Gastroesophageal sphincter (tissue), 3 donors: ENCODE data around the gene LACRT.

ENCODE experiments used
- CTCF ChIP-seq, 4 experiments: fragments of 200-600 bp in 2 of 4; fragments of 450-650 bp in 2 of 4; sonication (generic) in 1 of 4; IDR thresholded peaks; one replicate each; pipeline ENCODE4 v1.5.1; 2017 to 2019; ENCODE audit warnings: antibody characterized with exemption in 4 of 4, mild to moderate bottlenecking in 2 of 4, moderate library complexity in 2 of 4
- EP300 ChIP-seq: sonication (generic); formaldehyde crosslinking; IDR thresholded peaks from one replicate; pipeline ENCODE4 v1.6.1; 2017; ENCODE audit warnings: antibody characterized with exemption, mild to moderate bottlenecking
- POLR2A ChIP-seq, 2 donors: fragments of 450-650 bp; IDR thresholded peaks; one replicate each; pipeline ENCODE4 v1.6.1; 2017; ENCODE audit warnings: antibody characterized with exemption in 2 of 2, mild to moderate bottlenecking in 2 of 2, moderate library complexity in 1 of 2
- POLR2AphosphoS5 ChIP-seq: sonication (generic); formaldehyde crosslinking; IDR thresholded peaks from one replicate; pipeline ENCODE4 v1.6.1; 2017; ENCODE audit warnings: antibody characterized with exemption

GRCh38 chr12:54625598-54625997, 9.1 kb downstream of the LACRT start:
- TF ChIP-seq CTCF (IDR thresholded peaks at IDR 0.05) (no peak), EP300 (no peak), POLR2A (IDR thresholded peaks at IDR 0.05) (no peak), POLR2AphosphoS5 (no peak)
